Fibroblast of the aortic adventitia (primary cell): ENCODE data around the gene COL9A3. TPM values are rescaled to one million over a fixed set of nuclear protein-coding genes. Genes with fewer than 3 reads are reported as not detected.
A peak's percentile ranks its signal among the peaks of the same experiment; 100 is the strongest.

Experiments used
- DNase-seq: peaks from one replicate; pipeline ENCODE4 v3.0.0-alpha.2; 2010; ENCODE audit warnings: low read depth
- H3K4me3 ChIP-seq: 2 replicates; pipeline ENCODE4 v1.5.1; 2011; ENCODE audit warnings: low read depth, mild to moderate bottlenecking, control low read depth, low read length, moderate library complexity
- CTCF ChIP-seq: IDR thresholded peaks from 2 replicates; pipeline ENCODE4 v1.5.1; 2011; ENCODE audit warnings: mild to moderate bottlenecking, low read length, control low read depth, inconsistent platforms; ENCODE audit not compliant: insufficient read depth
- total RNA-seq: library from RNA; depleted of rRNA; stranded (reverse); fragments of >200 nt; gene quantifications from 2 replicates; pipeline ENCODE4 v1.2.3, GENCODE V29; 2012; ENCODE audit warnings: low replicate concordance

COL9A3 gene
- total RNA-seq, 1 donor: 0.36 TPM

- no peak for TF ChIP-seq CTCF
- DNase-seq: no peak
- peak overlapping the region; percentile 74 for H3K4me3 ChIP-seq
Measured at GRCh38 chr20:62797671-62798532, 18.9 kb upstream of the COL9A3 start.

GRCh38 chr20:62799036-62799435 is 17.8 kb upstream of the COL9A3 start:
- H3K4me3 ChIP-seq: no peak overlapping the region
- no peak for TF ChIP-seq CTCF
- no peak for DNase-seq

GRCh38 chr20:62799459-62799858 is 17.4 kb upstream of the COL9A3 start:
- H3K4me3 ChIP-seq: no peak overlapping the region
- no peak for TF ChIP-seq CTCF
- no peak for DNase-seq

GRCh38 chr20:62799873-62800272 is 17.0 kb upstream of the COL9A3 start:
- TF ChIP-seq CTCF: no peak
- no peak overlapping the region for H3K4me3 ChIP-seq
- DNase-seq: no peak

GRCh38 chr20:62800314-62801259 is 16.3 kb upstream of the COL9A3 start:
- no peak for DNase-seq

More at GRCh38 chr20:62800314-62801259, 16.3 kb upstream of the COL9A3 start:
- no peak for TF ChIP-seq CTCF
- H3K4me3 ChIP-seq: no peak overlapping the region
